Measurements from ENCODE around the gene ZDHHC22.

ZDHHC22 gene

GRCh38 chr14:77157740-77158139 is 16.1 kb upstream of the ZDHHC22 start:
- no peak for DNase-seq (ENCODE audit: low read depth)

GRCh38 chr14:77155083-77155482 is 13.5 kb upstream of the ZDHHC22 start:
- no peak for DNase-seq (ENCODE audit: low read depth)

- no peak for DNase-seq (ENCODE audit: low read depth)
Observed at GRCh38 chr14:77154421-77154820, 12.8 kb upstream of the ZDHHC22 start.

- DNase-seq (ENCODE audit: low read depth) = no peak
Observed at GRCh38 chr14:77153802-77154201, 12.2 kb upstream of the ZDHHC22 start.

GRCh38 chr14:77151918-77152588 is 10.5 kb upstream of the ZDHHC22 start:
- DNase-seq (ENCODE audit: low read depth) = no peak

GRCh38 chr14:77151245-77151644 is 9.7 kb upstream of the ZDHHC22 start:
- DNase-seq (ENCODE audit: low read depth) = no peak

- no peak for DNase-seq (ENCODE audit: low read depth)
Observed at GRCh38 chr14:77148510-77149231, 7.1 kb upstream of the ZDHHC22 start.

GRCh38 chr14:77145975-77146740 is 4.6 kb upstream of the ZDHHC22 start:
- DNase-seq (ENCODE audit: low read depth) = no peak

GRCh38 chr14:77144412-77145115 is 3.0 kb upstream of the ZDHHC22 start:
- DNase-seq (ENCODE audit: low read depth) = no peak

- no peak for DNase-seq (ENCODE audit: low read depth)
Observed at GRCh38 chr14:77143071-77143470, 1.5 kb upstream of the ZDHHC22 start.

GRCh38 chr14:77142005-77142800 is 612 bp upstream of the ZDHHC22 start:
- DNase-seq (ENCODE audit: low read depth) = no peak

GRCh38 chr14:77140359-77141213 is 1.0 kb downstream of the ZDHHC22 start:
- no peak for DNase-seq (ENCODE audit: low read depth)

GRCh38 chr14:77139540-77140358 is 1.8 kb downstream of the ZDHHC22 start:
- no peak for DNase-seq (ENCODE audit: low read depth)

GRCh38 chr14:77139022-77139421 is 2.6 kb downstream of the ZDHHC22 start:
- DNase-seq (ENCODE audit: low read depth) = no peak

- peak; percentile 25 for DNase-seq (ENCODE audit: low read depth)
Observed at GRCh38 chr14:77133720-77134338, 7.8 kb downstream of the ZDHHC22 start.

- no peak for DNase-seq (ENCODE audit: low read depth)
Observed at GRCh38 chr14:77131871-77132486, 9.6 kb downstream of the ZDHHC22 start.

- no peak for DNase-seq (ENCODE audit: low read depth)
Observed at GRCh38 chr14:77131206-77131605, 10.4 kb downstream of the ZDHHC22 start.

- no peak for DNase-seq (ENCODE audit: low read depth)
Observed at GRCh38 chr14:77130386-77130785, 11.2 kb downstream of the ZDHHC22 start.

- DNase-seq (ENCODE audit: low read depth) = no peak
Observed at GRCh38 chr14:77128414-77128891, 13.1 kb downstream of the ZDHHC22 start.
